GM21423 (cell line): ENCODE data around the gene GALNT12.

Experiments used
- ATAC-seq: cut with Tn5 transposase; IDR thresholded peaks from one replicate; pipeline ENCODE4 v1.9.1; 2021; ENCODE audit warnings: mild to moderate bottlenecking, moderate library complexity; ENCODE audit not compliant: unreplicated experiment

GALNT12 gene

DNA sequence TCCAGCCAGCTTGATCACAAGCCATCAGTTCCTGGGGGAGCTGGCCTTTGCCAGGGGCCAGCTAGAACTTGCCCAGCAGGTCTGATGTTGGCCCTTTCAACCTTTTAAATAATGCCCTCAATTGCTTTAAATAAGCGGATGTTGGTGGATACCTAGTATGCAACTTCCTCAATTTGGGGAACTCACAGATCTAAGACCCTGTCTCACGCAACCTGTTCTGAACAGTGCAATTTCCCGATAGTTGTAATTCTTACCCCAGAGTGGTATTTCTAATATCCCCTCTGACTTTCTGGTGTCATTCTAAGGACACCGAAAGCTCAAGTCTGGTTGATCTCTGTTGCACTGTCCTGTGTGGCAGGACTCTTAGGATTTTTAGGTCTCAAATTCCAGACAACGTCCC is 23.1 kb downstream of the GALNT12 start:
- no peak for ATAC-seq

GRCh38 chr9:98831696-98832095 is 24.2 kb downstream of the GALNT12 start:
- ATAC-seq, result no peak

DNA sequence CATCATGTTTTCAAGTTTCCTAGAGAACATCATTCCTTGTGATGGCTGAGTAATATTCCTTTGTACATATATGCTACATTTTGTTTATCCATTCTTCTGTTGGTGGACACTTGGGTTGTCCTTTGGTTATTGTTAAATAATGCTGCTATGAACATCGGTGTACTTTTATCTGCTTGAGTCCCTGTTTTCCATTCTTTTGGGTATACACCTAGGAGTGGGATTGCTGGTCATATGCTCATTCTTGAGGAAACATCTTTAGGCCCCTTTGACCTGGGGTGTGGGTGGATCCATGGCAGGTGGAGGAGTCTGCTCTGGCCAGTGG is 25.3 kb downstream of the GALNT12 start:
- ATAC-seq, result no peak

DNA sequence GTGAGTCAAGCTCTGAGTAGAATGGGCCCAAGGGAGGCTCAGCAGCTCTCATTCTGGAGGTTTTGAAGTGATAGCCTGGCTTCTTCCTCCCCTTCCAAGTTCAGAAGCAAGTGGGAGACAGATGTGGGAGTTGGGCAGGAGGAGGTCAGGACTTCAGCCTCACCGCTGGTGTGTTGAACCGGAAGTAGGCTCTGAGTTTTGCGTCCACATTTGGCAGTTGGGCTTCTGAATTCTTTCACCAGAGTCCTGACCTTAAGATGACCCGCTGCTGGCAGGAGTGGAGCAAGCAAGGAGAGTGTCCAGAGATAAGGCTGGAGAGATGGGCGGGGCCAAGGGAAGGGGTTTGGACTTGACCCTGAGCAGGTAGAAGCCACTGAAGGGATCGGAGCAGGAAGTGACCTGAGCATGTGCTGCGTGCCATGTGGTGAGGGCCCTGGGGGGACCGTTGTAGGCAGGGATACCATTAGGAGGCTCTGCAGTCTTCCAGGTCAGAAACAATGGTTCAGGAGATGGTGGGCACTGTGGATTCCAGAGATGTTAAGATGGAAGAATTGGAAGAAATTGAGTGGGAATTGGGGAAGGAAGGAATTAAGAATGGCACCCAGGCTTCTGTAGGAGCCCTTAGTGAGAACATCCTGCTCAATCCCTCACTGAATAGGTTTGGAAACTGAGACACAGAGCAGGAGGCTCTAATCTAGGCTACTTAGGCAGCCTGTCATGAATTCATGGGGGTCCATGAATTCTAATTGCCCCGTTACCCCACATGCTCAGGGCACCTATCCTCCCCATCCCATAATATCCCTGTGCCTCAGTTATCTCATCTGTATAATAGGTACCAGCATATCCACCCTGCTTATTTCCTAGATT is 25.9 kb downstream of the GALNT12 start:
- no peak for ATAC-seq

DNA sequence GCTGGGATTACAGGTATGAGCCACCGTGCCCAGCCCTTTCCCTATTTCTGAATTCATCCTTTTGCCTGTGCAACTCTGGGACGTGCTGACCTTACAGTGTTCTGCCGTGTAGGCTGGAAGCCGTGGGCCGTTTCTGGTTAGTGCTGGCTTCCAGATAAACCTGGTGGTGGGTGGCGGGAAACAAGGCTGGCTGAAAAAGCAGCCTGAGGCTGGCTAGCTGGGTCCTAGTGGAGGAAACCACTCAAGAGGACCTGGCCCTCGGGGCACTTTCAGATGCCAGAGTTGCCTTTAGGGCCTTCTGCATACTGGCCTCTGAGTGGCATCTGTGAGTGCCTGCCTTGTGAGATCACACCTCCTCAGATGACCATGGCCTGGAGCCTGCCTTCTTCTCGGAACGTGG is 26.9 kb downstream of the GALNT12 start:
- no peak for ATAC-seq

GRCh38 chr9:98836206-98836605 is 28.7 kb downstream of the GALNT12 start:
- ATAC-seq, result no peak

DNA sequence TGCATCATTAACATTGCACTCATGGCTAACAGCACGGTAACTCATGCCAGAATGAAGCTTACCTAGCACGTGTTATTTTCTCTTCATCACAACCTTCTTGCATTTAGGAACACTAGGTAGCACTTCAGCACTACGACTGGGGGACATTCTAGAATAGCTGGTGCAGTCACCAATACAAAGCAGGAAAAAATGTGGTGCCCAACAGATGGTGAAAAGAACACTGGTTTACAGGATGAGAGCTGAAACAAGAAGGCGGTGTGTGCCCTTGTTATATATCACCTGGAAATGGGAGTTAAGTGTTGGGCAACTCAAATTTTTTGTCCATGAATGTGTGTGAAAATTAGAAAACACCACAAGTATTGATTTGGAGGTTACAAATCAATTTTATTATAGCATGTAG is 30.0 kb downstream of the GALNT12 start:
- ATAC-seq, result no peak

- no peak for ATAC-seq
Observed at GRCh38 chr9:98838155-98838867, 30.8 kb downstream of the GALNT12 start.

- ATAC-seq, result no peak
Observed at GRCh38 chr9:98838868-98839565, 31.5 kb downstream of the GALNT12 start.

DNA sequence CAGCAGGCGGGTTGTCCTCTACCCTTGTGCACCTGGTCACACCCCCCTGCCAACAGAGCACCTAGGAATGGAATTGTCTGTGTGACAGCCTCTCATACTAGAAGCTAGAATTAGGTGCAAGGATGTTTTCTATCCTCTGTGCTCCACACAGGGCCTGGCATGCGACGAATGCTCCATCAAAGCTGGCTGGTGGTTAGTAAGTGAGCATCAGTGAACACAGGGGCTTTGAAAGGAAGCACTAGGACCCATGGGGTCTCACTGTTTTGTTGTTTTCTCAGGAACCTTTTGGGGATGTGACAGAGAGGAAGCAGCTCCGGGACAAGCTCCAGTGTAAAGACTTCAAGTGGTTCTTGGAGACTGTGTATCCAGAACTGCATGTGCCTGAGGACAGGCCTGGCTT is 32.3 kb downstream of the GALNT12 start:
- no peak for ATAC-seq

- ATAC-seq, result no peak
Observed at GRCh38 chr9:98842510-98842909, 35.0 kb downstream of the GALNT12 start.

- no peak for ATAC-seq
Observed at GRCh38 chr9:98846081-98846480, 38.6 kb downstream of the GALNT12 start.

DNA sequence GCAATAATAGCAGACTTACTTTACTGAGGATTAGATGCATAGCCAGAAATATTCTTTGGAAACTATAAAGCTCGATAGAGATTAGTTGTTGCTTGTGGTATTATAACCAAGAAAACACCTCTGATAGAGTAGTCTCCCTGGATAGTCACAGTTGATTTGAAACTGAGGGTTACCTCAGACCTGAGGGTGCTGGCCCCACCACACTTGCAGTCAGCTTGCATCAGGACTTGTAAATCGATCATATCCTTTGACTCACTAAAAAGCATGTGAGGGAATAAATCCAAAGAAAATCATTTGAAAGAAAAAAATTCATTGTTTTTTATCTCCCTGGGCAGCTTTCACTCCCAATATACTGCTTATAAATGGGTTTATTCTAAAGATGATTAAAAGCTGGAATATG is 39.4 kb downstream of the GALNT12 start:
- no peak for ATAC-seq

- peak; percentile 79 for ATAC-seq
Observed at GRCh38 chr9:98848450-98849149, 41.1 kb downstream of the GALNT12 start.

DNA sequence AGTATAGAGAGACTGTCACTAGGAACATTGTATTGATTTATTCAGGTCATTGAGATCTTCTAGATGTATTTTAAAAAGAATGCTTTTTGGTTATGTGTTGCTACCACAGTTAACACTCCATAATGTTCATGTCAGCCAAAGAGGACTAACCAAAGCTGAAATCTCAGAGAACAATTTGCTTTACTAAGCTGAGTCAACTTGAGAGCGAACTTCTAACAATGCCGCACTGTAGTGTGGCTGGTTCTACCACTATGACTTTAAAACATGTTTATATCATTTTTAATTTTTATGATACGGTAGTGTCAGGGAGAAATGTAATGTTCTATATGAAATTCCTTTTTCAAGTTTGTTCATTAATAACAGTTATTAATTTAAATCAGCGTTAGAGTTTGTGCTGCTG is 42.1 kb downstream of the GALNT12 start:
- no peak for ATAC-seq

DNA sequence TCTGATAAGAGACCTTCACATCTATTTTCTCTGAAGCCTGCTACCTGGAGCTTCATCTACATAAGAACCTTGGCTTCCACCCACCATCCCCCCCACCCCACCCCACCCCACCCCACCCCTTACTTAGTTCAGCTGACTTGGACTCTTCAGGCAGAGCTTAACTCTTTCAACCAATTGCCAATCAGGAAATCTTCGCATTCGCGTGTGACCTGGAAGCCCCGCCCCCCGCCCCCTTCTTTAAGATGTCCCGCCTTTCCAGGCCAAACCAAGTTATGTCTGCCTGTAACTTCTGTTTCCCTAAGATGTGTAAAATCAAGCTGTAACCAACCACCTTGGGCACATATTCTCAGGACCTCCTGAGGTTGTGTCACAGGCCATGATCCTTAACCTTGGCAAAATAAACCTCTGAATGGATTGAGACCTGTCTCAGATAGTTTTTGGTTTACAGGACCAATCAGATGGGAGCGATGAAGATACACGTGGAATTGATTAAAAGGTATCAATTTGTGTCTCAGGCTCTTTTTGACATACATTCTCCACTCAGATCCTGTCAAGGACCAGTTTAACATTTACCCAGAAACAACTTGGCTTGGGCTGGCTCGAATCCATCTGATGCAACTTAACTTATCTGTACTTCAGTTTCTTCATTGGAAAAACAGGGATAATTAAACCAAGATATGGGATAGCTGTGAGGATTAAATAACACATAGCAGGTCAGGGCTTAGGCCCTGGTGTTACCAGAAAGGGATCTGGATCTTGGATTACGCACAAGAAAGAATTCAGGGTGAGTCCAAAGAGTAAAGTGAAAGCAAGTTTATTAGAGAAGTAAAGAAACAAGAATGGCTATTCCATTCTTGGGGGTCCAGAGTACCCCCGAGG is 43.6 kb downstream of the GALNT12 start:
- ATAC-seq, result no peak

DNA sequence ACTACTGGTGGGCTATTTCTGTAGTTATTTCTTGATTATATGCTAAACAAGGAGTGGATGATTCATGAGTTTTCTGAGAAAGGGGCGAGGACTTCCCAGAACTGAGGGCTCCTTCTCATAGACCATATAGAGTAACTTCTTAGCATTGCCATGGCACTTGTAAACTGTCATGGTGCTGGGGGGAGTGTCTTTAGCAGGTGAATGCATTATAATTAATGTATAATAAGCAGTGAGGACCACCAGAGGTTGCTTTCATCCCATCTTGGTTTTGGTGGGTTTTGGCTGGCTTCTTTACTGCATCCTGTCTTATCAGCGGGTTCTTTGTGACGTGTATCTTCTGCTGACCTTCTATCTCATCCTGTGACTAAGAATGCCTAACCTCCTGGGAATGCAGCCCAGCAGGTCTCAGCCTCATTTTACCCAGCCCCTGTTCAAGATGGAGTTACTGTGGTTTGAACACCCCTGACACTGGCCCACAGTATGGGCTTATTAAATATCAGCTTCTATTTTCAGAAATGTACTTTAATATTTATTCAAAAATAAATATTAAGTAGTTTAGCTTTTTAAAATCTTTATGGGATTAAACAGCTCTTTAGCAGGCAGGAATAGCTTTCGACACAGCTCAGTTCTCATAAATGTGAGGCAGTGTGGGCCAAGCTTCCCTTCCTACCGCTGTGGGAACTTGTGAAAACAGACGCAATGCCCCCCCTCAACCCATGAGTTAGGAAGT is 44.4 kb downstream of the GALNT12 start:
- no peak for ATAC-seq

GRCh38 chr9:98852460-98852734 is 44.9 kb downstream of the GALNT12 start:
- ATAC-seq, result no peak

- ATAC-seq, result no peak
Observed at GRCh38 chr9:98852961-98853360, 45.5 kb downstream of the GALNT12 start.

DNA sequence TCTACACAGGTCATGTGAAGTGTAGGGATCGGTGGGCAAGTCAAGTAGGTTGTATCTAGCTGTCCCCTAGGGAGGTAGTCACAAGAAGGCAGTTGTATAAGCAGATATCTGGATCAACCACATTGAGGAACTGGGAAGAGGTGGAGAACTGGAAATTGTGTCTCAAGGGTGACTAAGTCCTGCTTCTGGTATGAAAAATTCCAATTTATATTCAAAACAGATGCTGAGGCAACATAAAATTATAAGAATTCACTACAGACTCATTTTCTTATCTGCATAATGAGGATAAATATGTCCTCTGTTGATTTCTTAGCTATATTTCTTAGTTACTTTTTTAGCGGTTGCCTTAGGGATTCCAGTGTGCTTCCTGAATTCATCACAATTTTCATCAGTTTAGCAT is 46.8 kb downstream of the GALNT12 start:
- no peak for ATAC-seq
